ENCODE data around the gene TPBGL.

Gene TPBGL

DNA sequence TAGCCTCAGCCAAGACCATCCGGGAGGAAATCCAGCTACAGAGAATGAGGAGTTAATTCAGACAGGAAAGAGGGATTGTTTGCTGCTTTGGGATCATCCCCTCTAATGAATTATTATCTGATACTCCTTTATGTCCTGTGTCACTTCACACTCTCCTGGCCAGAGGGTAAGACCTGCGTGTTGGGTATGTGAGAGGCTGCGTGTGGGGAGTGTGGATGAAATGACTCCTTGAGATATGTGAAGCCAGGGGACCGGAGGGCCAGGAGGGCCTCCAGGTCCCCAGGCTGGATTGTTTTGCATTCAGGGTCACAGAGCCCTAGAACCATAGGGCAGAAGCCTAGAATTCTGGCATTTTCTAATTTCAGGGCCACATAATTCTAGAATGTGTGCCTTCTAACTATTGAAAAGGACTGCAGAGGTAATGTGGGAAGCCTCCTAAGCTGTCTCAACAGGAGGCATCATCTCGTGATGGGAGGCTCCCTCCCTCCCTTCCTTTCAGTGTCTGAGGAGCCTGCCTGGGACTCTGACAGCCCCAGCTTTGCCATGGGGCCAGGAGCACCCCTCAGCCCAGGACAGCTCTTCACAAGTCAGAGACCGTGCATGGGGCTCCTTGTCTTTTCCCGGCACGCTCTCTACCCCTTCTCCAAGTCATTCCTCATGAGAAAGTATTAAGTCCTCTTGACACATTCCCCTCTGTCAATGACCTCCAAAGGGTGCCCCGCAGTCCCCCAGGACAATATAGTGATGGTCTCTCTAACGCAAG lies 3.7 kb downstream of the TPBGL start:
- DNase-seq (ENCODE audit: insufficient read length, low spot score) (no peak), FAIRE-seq (no peak)

DNA sequence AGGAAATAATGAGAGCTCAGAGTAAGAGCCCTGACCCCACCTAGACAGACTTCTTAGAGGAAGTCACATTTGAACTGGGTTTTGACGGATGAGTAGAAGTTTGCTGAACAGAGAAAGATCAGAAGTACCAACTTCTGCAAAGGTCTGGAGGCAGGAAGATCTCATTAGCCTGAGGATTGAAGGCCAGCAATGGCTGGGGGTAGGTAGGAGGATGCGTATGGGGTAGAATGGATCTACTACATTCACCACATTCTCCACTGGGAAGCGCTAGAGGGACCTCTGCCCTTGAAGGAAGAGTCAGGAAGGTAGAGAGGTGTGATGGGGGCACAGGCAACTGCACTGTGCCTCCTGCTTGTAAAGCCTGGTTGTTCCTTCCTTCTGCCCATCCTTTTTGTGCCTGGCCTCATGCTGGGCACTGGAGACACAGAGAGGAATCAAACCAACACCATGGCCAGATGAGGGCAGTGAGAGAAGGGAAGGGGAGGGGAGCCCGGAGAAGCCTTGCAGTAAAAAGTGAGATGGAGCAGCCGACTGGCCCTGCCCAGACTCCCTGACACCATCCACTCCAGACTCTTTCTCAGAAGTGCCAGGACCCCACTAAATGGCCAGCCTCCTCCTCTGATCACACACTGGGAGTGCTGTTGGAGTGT lies 4.9 kb downstream of the TPBGL start:
- FAIRE-seq (no peak), DNase-seq (ENCODE audit: insufficient read length, low spot score) (no peak)

DNA sequence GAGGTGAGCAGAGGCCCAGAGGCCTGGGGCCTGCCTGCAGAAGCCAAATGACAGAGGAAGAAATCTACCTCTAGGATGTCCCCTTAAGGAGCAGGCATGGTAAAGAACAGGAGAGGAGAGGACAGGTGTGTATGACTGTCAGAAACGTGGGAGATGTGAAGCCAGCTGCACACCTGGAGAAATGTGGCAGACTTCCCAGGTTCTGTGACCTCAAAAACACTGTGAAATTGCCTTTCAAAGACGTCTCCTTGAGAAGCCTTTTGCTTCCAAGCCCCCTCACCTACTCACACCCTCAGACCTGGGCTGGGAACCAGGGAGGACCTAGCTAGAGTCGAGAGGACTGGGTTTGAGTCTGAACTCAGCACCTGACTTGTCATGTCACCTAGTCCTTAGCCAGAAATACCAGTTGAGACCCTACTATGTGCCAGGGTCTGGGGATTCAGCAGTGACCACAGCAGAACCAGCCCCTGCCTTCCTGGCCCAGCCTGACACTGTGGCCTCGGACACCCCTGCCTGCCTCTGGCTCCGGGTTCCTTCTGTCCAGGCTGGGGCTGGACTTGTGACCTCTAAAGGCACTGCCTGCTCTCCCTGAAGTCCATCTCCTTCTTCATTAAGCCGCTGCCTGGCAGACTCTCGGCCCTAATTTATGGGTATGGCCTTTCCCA lies 5.6 kb downstream of the TPBGL start:
- FAIRE-seq (no peak), DNase-seq (ENCODE audit: insufficient read length, low spot score) (no peak)

DNA sequence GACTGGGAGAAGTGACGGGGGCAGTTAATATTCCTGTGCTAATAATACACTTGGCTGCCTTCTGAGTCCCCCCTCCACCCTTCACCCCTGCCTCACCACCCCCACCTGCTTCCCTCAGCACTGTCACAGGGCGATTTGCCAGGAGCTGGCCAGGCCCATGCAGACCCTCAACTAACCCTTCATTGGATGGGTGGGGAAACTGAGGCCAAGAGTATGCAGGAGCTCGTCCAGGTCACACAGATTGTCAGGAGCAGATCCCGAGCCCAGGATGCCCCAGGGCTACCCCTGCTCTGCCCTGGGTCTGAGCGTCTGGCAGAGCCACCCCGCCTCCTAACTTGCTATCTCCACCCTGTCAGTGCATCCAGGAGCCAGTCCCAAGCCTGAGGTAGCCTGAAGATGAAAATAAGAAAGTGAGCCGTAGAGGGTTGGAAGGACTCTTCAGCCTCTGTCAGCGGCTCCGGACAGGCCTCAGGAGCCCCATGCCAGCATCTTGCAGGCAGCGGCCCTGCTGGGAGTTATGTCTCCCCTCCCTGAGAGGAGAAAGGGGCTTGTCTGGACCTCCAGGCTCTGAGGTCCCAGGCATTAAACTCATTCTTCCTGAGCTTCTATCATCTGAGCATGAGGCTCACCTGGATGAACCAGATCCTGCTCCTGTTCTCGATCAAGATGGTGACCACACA lies 6.2 kb downstream of the TPBGL start:
- DNase-seq (ENCODE audit: insufficient read length, low spot score), result no peak
- no peak for FAIRE-seq

DNA sequence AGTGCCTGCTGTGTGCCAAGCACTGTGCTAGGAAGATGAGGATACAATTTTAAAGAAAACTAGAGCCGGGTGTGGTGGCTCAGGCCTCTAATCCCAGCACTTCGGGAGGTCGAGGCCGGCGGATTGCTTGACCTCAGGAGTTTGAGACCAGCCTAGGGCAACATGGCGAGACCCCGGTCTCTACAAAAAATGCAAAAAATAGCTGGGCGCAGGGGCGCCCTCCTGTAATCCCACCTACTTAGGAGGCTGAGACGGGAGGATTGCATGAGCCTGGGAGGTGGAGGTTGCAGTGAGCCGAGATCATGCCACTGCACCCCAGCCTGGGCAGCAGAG lies 8.3 kb downstream of the TPBGL start:
- no peak for DNase-seq (ENCODE audit: insufficient read length, low spot score)
- peak; percentile 87 for FAIRE-seq

DNA sequence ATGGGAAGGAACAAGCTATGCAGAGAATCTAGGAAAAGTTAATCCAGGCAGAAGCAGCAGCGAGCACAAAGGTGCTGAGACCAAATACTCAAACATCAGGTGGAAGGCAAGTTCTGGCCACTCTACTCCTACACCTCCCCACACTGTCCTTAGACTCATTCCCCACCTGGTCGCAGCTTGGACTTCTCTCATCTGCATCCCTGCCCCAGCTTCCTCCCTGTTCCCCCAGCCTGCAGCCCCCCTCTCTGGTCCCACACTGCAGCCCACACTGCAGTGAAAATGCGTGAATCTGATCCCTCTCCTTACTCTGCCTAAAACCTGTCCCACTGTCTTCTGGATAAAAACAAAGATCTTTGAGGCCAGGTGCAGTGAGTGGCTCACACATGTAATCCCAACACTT lies 9.1 kb downstream of the TPBGL start:
- DNase-seq (ENCODE audit: insufficient read length, low spot score), result no peak
- FAIRE-seq, result no peak

DNA sequence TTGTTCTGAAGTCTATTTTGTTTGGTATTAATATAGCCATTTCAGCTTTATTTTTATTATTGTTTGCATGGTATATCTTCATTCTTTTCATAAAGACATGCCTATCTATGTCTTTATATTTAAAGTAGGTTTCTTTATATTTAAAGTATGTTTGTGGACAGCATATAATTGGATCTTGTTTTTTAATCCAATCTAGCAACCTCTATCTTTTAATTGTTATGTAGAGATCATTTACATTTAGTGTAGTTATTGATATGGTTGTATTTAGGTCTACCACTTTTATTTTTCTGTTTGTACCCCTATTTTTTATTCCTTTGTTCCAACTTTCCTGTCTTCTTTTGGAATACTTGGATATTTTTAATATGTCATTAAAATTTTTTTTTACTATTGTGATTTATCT lies 13.8 kb downstream of the TPBGL start:
- DNase-seq (ENCODE audit: insufficient read length, low spot score), result no peak
- FAIRE-seq, result no peak

DNA sequence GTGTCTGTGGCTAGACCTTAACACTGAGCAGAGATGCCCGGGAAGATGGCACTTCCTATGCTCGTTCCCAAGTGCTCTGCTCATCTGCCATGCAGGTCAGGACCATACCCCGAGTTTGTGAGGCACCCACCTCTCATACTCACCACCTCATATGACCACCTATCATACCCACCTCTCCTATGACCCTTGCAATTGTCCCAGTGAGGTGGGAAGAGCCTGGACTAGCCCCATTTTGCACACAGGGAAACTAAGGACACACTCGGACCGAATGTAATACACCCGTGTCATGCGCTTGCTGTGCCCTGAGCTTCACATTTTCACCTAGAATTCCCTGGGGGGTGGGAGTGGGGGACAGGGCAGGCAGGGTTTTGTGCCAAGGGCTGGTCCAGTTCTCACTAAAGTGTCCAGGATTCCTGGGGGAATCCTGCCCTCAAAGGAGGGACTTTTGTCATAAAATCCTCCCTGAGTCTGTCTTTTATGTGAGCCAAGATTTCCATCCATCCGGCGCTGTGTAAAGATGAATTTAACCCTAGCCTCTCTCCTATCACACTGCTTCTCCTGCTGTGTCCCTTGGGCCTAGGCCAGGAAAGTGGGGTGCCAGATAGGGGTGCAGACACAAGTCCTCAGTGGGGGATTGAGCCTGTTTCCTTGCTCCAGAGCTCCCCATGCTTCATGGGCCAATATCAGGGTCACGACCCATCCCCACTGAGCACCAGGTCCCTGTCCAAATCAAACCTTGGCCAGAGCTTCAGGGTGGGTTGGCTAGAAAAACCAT lies 20.0 kb downstream of the TPBGL start:
- FAIRE-seq, result no peak
- DNase-seq (ENCODE audit: insufficient read length, low spot score), result no peak

DNA sequence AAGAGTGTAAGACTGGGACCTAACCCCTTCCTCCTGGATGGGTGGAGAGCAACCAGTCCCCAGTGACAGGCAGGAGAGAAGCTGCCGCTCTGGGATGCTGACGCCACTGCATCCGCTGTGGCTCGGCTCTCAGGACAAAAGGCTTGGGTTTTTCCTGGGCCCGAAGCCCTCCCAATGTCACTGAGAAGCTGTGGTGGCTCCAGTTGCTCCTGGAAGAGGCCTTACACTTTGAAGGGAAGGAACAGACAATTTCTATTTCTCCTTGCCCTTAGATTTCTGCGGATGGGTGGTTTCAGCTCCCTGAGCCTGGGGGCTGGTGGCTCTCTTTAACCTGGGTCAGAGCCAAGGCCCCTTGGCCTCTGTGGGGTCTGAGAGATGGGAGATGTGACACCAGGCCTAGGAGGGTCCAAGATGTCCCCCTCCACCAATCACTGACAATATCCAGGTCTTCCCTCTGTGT lies 21.4 kb downstream of the TPBGL start:
- no peak for FAIRE-seq
- no peak for DNase-seq (ENCODE audit: insufficient read length, low spot score)

DNA sequence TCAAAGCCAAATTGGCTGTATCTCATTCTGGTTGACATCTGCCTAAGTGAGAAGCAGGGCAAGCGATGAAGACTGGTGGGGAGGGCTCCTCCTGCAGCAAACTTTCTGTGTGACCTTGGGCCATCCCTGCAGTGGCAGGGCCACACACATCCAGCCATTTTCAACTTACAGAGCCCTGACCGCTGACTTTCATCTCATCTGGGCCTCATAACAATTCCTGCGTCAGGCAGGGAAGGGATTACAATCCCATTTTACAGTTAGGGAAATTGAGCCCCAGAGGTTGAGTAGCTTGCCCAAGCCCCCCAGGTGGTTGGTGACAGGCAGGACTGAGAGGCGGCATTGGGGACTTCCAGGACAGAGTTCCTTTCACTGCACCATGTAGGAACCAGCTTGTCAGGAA lies 21.9 kb downstream of the TPBGL start:
- FAIRE-seq, result no peak
- DNase-seq (ENCODE audit: insufficient read length, low spot score), result no peak

DNA sequence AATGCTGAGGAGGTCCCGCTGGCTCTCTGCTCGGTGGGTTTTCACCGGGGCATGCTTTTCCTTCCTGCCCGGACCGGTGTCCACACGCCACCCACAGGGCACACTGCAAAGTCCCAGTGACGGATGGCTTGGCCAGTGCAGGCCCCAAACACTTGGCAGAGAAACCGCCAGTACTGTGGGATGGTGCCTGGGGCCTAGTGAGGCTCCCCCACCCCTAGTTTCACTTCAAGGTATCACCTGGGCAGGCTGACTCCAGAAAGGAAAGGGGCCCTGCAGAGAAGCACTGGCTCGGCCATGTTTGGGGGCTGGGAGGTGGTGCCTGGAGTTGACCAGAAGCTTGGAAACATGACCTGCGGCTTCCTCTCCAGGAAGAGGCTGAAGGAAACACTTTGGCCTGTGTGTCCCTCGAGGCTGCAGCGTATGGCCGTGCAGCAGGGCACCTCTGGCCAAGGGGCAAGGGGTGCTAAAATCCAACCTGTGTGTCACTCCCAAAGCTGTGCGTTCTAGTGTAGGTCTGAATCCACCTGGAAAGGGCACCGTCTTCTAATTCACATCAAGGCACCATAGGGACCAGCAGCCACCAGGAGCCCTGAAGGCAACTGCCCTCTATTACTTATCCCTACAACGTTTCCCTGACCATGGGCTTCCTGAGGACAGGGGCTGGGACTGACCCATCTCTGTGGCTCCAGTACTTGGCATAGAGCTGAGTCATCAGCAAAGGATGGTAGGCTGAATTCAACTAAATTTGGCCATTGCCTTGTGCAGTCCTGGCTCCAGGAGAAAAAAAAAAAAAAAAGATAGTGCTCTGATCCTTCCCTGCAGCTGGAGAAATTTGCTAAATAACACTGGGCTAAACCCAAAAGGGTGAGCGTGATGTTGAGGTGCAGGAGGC lies 22.6 kb downstream of the TPBGL start:
- FAIRE-seq (no peak), DNase-seq (ENCODE audit: insufficient read length, low spot score) (no peak)

DNA sequence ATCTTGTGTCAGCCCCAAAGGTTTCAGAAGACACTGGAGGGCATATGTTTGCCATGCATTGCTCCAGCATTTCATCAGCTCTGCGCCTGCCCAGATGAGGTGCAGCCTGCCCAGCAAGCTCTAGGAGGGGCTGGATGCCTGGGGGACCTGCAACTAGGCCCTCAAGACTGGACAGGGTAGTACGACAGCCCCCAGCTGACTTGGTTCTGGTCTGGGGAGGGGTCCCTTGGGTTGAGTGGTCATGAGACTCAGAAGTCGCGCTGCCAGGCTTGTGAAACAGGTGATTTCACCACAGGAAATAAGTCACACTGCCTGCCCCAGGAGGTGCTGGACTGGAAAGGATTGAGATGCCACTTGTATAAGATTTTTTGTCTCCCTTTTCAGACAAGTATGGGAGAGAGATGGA lies 23.4 kb downstream of the TPBGL start:
- FAIRE-seq (no peak), DNase-seq (ENCODE audit: insufficient read length, low spot score) (no peak)

DNA sequence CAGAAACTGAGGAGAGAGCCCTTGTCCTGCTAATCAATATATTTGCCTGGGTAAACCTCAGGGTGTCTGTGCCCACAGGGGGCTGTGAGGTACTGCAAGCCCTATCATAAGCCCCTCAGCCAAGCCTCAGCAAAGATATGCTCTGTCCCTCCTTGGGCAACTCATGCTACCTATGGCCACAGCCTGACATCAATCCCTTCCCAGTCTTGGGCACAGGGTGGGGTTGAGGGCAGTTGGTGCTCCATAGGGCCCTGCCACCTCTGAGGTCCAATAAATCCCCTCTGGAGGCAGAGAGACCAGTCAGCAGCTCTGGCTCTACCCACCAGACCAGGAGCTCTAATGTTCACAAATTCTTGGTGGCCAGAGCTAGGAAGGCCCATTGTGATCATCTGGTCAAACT lies 23.8 kb downstream of the TPBGL start:
- DNase-seq (ENCODE audit: insufficient read length, low spot score), result no peak
- FAIRE-seq, result no peak

DNA sequence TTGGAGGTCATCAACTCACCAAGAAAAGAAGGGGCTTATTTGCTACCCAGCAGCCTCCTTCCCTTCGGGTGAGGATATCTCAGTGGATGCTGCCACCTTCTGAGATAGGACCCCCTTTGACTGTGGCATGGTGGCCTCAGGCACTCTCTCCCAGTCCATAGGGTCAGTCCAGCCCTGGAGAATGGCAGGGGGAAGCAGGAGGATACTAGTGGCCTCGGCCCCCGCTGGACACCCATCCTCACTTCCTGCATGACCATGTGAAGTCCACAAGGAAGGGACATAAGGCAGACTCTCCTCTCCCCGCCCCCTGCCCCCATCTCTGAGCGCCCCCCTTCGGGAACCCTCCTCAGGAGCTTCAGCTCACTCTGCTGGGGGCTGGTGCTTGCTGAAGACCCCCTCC lies 24.4 kb downstream of the TPBGL start:
- FAIRE-seq (no peak), DNase-seq (ENCODE audit: insufficient read length, low spot score) (no peak)

DNA sequence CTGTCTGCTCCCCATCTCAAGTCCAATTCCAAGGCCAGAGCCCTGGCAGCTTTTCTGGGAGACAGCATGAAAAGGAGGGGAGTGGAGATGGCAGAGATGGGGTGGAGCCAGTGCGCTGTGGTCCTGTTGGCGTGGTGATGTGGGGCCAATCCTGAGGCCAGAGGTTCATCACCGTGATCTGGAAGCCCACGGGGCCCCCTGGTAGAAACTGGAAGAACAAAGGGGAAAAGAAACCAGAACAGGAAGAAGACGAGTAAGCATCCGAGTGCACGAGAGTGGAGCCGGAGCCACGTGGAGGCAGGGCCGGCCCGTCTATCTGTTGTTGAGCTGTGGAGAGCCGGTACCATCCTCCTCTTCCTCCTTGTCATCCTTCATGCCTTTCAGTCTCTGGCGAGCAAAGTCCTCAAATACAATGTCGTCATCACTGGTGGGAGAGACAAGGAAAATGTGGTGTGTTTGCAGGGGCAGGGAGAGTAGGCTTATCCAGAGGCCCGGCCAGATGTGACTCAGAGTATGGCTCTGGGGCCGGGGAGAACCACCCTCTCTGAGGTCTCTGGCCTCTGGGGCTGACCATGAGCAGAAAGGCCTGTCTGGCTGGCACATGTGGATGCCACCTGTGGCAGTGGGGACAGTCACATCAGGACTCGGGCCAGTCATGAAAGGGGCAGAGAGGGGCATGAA lies 25.4 kb downstream of the TPBGL start:
- FAIRE-seq (no peak), DNase-seq (ENCODE audit: insufficient read length, low spot score) (no peak)

DNA sequence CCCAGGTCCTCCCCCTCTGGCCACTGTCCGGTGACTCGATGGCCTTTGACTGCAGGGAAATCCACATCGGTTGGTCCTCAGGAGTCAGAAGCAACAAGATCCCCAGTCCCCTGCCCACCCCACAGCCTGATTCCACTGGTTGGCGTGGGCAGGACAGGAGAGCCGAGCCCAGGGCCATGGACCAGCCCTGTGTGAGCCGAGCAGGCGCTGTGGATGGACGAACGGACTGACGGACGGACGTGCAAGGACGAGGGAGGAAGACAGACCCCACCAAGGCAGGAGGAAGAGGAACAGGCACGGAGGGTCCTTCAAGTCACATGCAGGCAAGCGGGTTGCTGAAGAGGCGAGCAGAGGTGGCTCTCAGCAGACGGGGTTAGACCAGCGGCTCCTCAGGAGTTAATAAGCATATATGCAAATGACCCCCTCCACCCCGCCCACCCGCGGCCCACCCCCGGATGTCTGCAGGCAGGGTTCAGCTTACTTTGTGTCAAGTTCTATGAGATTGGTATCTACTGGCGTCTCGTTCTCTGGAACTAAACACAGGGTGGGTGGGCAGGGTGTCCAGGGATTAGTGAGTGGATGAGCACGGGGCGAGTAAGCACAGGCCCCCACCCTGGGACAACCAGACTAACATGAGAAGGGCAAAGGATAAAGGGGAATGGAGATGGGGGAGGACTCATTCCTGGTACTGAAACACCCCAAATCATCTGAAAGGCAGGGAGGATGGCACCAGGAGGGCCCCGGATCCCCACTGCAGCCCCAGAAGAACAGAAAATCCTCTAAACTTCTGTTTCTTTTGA lies 26.8 kb downstream of the TPBGL start:
- no peak for FAIRE-seq
- no peak for DNase-seq (ENCODE audit: insufficient read length, low spot score)

DNA sequence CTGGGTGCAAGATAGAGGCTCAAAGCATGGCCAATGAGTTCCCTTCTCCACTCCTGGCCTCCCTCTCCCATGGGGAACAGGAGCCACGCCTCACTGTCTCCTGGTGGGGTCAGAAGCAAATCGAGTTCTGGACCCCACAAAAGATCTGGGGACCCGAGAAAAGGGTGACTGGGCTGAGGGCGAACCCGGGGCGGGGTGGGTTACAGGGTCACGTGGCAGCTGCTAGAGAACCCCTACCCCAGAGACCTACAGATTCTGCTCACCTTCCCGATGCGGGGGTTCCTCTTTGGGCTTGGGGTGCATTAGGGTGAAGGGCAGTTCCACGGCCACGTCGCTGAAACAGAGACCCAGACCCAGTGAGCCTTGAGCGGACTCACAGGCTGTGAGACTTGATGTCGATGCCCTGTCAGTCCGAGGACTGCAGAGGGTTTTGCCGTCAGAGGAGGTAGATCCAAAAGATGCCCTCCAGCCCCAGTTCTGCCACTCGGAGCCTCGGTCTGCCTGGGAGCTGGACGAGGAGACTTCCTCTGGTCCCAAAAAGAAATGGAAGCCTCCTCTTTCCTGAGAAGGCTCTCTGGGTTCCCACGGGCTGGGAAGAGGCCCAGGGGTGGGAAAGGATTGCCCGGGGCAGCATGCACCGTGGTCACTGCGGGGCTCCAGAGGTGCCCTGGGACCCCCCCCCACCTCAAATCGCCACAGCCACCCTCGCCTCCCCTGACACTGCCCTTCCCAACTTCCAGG lies 28.2 kb downstream of the TPBGL start:
- FAIRE-seq, result no peak
- no peak for DNase-seq (ENCODE audit: insufficient read length, low spot score)

DNA sequence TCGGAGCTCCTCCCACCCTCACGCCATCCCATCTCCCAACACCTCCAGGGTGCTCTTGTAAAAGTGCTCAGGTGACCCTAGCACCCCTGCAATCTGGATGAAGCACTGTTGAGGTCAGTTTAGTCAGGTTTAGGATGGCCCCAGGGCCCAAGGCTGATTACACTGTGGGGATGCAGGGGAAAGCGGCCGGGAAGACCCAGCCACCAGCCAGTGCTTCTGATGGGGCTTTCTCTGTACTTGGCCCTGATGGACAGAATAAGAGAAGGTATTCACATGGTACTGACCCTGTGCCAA lies 28.7 kb downstream of the TPBGL start:
- no peak for FAIRE-seq

More for the DNA sequence above, 28.7 kb downstream of the TPBGL start:
- DNase-seq (ENCODE audit: insufficient read length, low spot score), result no peak
